Neural cell (in vitro differentiated cells): Measurements from ENCODE around the gene ARHGAP9. TPM values are rescaled to one million over a fixed set of nuclear protein-coding genes. Genes with fewer than 3 reads are reported as not detected.

Experiments used
- H2AFZ ChIP-seq: fragments of 200-600, 300-800 bp; sonication (generic), shearing (Covaris generic); 2 replicates; pipeline ENCODE4 v1.6.0; 2014; ENCODE audit warnings: low read depth, mild to moderate bottlenecking, antibody characterized with exemption, low read length, moderate library complexity
- H3F3A ChIP-seq: fragments of 200-600 bp; shearing (Covaris generic); 2 replicates; pipeline ENCODE4 v1.6.1; 2016; ENCODE audit warnings: mild to moderate bottlenecking, moderate library complexity, mixed read lengths, antibody characterized with exemption, low read length; ENCODE audit not compliant: insufficient read depth, poor library complexity, severe bottlenecking
- H3K27ac ChIP-seq: fragments of 200-600, 300-800 bp; sonication (generic), shearing (Covaris generic); 2 replicates; pipeline ENCODE4 v1.5.1; 2014; ENCODE audit warnings: mild to moderate bottlenecking, low read length, moderate library complexity
- H3K27me3 ChIP-seq: fragments of 300-800, 200-600 bp; sonication (generic), shearing (Covaris generic); 2 replicates; pipeline ENCODE4 v1.6.0; 2014; ENCODE audit warnings: mild to moderate bottlenecking, low read depth, low read length, moderate library complexity; ENCODE audit not compliant: insufficient read depth
- H3K36me3 ChIP-seq: fragments of 300-800, 200-600 bp; sonication (generic), shearing (Covaris generic); 2 replicates; pipeline ENCODE4 v1.5.1; 2014; ENCODE audit warnings: mild to moderate bottlenecking, antibody characterized with exemption, low read length, moderate library complexity; ENCODE audit not compliant: insufficient read depth
- H3K4me2 ChIP-seq: fragments of 300-800, 200-600 bp; sonication (generic), shearing (Covaris generic); 2 replicates; pipeline ENCODE4 v1.6.0; 2014; ENCODE audit warnings: mild to moderate bottlenecking, low read length
- H3K4me3 ChIP-seq: fragments of 300-800, 200-600 bp; sonication (generic), shearing (Covaris generic); 2 replicates; pipeline ENCODE4 v1.5.1; 2014; ENCODE audit warnings: mild to moderate bottlenecking, low read length, moderate library complexity
- H3K79me2 ChIP-seq: fragments of 200-600 bp; shearing (Covaris generic); replicated peaks from 2 replicates; pipeline ENCODE4 v1.6.0; 2014; ENCODE audit warnings: mild to moderate bottlenecking, low read length, moderate library complexity; ENCODE audit not compliant: insufficient read depth
- H3K9ac ChIP-seq: fragments of 300-800, 200-600 bp; sonication (generic), shearing (Covaris generic); 2 replicates; pipeline ENCODE4 v1.6.1; 2016; ENCODE audit warnings: mild to moderate bottlenecking, low read length, mixed read lengths
- H3K9me2 ChIP-seq: fragments of 200-600 bp; shearing (Covaris generic); 2 replicates; pipeline ENCODE4 v1.6.1; 2016; ENCODE audit warnings: mild to moderate bottlenecking, low read length, mixed read lengths; ENCODE audit not compliant: insufficient read depth
- H3K9me3 ChIP-seq: fragments of 200-600, 300-800 bp; sonication (generic), shearing (Covaris generic); 2 replicates; pipeline ENCODE4 v1.6.1; 2016; ENCODE audit warnings: mild to moderate bottlenecking, mixed run types, low read length, moderate library complexity, mixed read lengths
- H4K20me1 ChIP-seq: fragments of 200-600 bp; shearing (Covaris generic); 2 replicates; pipeline ENCODE4 v1.6.1; 2016; ENCODE audit warnings: mild to moderate bottlenecking, mixed run types; ENCODE audit not compliant: insufficient read depth
- CTCF ChIP-seq: fragments of 450-650 bp; IDR thresholded peaks from 2 replicates; pipeline ENCODE4 v1.5.1; 2014; ENCODE audit warnings: antibody characterized with exemption, mild to moderate bottlenecking, moderate library complexity; ENCODE audit not compliant: poor library complexity, severe bottlenecking
- EP300 ChIP-seq: fragments of 450-650 bp; conservative IDR thresholded peaks from 2 replicates; pipeline ENCODE4 v1.6.1; 2014; ENCODE audit warnings: antibody characterized with exemption, mild to moderate bottlenecking, moderate library complexity; ENCODE audit not compliant: poor library complexity, severe bottlenecking
- EZH2 ChIP-seq: fragments of 200-600, 300-800 bp; shearing (Covaris generic), sonication (generic); IDR thresholded peaks from 2 replicates; pipeline ENCODE4 v1.6.1; 2014; ENCODE audit warnings: antibody characterized with exemption, low read length, borderline replicate concordance, mild to moderate bottlenecking; ENCODE audit not compliant: insufficient read depth, poor library complexity, severe bottlenecking
- MXI1 ChIP-seq: fragments of 450-650 bp; conservative IDR thresholded peaks from 2 replicates; pipeline ENCODE4 v1.6.1; 2014; ENCODE audit warnings: antibody characterized with exemption, mild to moderate bottlenecking; ENCODE audit not compliant: poor library complexity, severe bottlenecking
- POLR2AphosphoS5 ChIP-seq: IDR thresholded peaks from 2 replicates; pipeline ENCODE4 v1.6.1; 2012
- RAD21 ChIP-seq: fragments of 450-650 bp; conservative IDR thresholded peaks from 2 replicates; pipeline ENCODE4 v1.6.1; 2014; ENCODE audit warnings: antibody characterized with exemption, mild to moderate bottlenecking, moderate library complexity
- REST ChIP-seq: IDR thresholded peaks from 2 replicates; pipeline ENCODE4 v1.6.1; 2012; ENCODE audit warnings: borderline replicate concordance
- SMC3 ChIP-seq: fragments of 450-650 bp; conservative IDR thresholded peaks from 2 replicates; pipeline ENCODE4 v1.6.1; 2014; ENCODE audit warnings: antibody characterized with exemption, mild to moderate bottlenecking, moderate library complexity; ENCODE audit not compliant: poor library complexity
- TAF1 ChIP-seq: IDR thresholded peaks from 2 replicates; pipeline ENCODE4 v1.6.1; 2012; ENCODE audit warnings: low read depth
- polyA plus RNA-seq: library from polyadenylated mRNA; depleted of rRNA; stranded (reverse); fragments of >200 nt; gene quantifications from 2 replicates; pipeline ENCODE4 v1.2.3, GENCODE V29; 2014

The ARHGAP9 gene
- polyA plus RNA-seq, 1 donor from 2014 or later: not detected

- TF ChIP-seq REST: no peak
- no peak for TF ChIP-seq SMC3
- TF ChIP-seq POLR2AphosphoS5: no peak
- no peak for TF ChIP-seq CTCF
- TF ChIP-seq MXI1: no peak
- no peak for TF ChIP-seq EZH2
- TF ChIP-seq EP300: no peak
- no peak for TF ChIP-seq TAF1
- no peak for TF ChIP-seq RAD21
- Histone ChIP-seq H3F3A (no peaks in the 10 kb centered on the region), H3K27me3 (no peaks in the 10 kb centered on the region), H3K4me3 (no peak overlapping the region), H3K27ac (no peak overlapping the region), H3K9me2 (no peaks in the 10 kb centered on the region), H3K9me3 (no peaks in the 10 kb centered on the region), H3K79me2 (peaks cover 15% of the 10 kb centered on the region), H3K4me2 (no peak overlapping the region), H3K36me3 (peaks cover 4% of the 10 kb centered on the region), H3K9ac (no peak overlapping the region), H4K20me1 (no peaks in the 10 kb centered on the region), H2AFZ (no peak overlapping the region)
Measured at GRCh38 chr12:57490126-57490525, 10.5 kb upstream of the ARHGAP9 start.

GRCh38 chr12:57489157-57489641, 9.5 kb upstream of the ARHGAP9 start:
- Histone ChIP-seq H3K27ac (no peak overlapping the region), H2AFZ (no peak overlapping the region)

More at GRCh38 chr12:57489157-57489641, 9.5 kb upstream of the ARHGAP9 start:
- Histone ChIP-seq H3K9me2 (no peaks in the 10 kb centered on the region), H3K4me3 (peak overlapping the region; percentile 85), H3K9me3 (no peaks in the 10 kb centered on the region), H3F3A (no peaks in the 10 kb centered on the region), H3K9ac (peak overlapping the region; percentile 80), H3K79me2 (peaks cover 15% of the 10 kb centered on the region), H4K20me1 (no peaks in the 10 kb centered on the region), H3K36me3 (peaks cover 4% of the 10 kb centered on the region), H3K27me3 (no peaks in the 10 kb centered on the region), H3K4me2 (peak overlapping the region; percentile 99)
- TF ChIP-seq REST (no peak), POLR2AphosphoS5 (no peak), EZH2 (no peak), TAF1 (no peak), CTCF (no peak), EP300 (no peak), RAD21 (no peak), MXI1 (no peak), SMC3 (no peak)
